Measurements from ENCODE around the gene CAPN5. TPM values are rescaled to one million over a fixed set of nuclear protein-coding genes. Genes with fewer than 3 reads are reported as not detected.

The CAPN5 gene
- total RNA-seq, 2 donors from 2014 or later = 2.6 to 4.0 TPM

DNA sequence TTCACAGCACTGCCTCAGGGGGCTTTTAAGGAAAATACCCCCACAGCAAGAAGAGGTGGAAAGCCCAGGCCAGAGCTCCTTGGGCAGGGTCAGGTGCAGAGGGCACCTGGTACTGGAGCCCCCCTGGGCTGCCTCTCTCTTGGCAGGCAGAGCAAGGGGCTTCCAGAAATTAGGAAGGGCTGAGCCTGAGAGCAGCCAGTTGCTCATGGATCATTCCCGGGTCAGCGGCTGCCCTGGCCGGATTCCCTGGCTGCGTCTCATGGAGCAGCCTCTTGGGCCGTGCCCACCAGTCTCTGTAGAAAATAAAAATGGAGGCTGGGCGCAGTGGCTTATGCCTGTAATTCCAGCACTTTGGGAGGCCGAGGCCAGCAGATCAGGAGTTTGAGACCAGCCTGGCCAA, 25.6 kb downstream of the CAPN5 start:
- Histone ChIP-seq H3K27ac (no peak overlapping the region), H3K4me3 (no peak overlapping the region), H3K4me1 (no peaks in the 10 kb centered on the region), H3K36me3 (no peaks in the 10 kb centered on the region), H3K9me3 (no peaks in the 10 kb centered on the region), H3K27me3 (no peaks in the 10 kb centered on the region)
- no peak for DNase-seq (ENCODE audit: low spot score)
- TF ChIP-seq, protein P1, sequence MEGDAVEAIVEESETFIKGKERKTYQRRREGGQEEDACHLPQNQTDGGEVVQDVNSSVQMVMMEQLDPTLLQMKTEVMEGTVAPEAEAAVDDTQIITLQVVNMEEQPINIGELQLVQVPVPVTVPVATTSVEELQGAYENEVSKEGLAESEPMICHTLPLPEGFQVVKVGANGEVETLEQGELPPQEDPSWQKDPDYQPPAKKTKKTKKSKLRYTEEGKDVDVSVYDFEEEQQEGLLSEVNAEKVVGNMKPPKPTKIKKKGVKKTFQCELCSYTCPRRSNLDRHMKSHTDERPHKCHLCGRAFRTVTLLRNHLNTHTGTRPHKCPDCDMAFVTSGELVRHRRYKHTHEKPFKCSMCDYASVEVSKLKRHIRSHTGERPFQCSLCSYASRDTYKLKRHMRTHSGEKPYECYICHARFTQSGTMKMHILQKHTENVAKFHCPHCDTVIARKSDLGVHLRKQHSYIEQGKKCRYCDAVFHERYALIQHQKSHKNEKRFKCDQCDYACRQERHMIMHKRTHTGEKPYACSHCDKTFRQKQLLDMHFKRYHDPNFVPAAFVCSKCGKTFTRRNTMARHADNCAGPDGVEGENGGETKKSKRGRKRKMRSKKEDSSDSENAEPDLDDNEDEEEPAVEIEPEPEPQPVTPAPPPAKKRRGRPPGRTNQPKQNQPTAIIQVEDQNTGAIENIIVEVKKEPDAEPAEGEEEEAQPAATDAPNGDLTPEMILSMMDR (IDR thresholded peaks at IDR 0.05) = no peak

DNA sequence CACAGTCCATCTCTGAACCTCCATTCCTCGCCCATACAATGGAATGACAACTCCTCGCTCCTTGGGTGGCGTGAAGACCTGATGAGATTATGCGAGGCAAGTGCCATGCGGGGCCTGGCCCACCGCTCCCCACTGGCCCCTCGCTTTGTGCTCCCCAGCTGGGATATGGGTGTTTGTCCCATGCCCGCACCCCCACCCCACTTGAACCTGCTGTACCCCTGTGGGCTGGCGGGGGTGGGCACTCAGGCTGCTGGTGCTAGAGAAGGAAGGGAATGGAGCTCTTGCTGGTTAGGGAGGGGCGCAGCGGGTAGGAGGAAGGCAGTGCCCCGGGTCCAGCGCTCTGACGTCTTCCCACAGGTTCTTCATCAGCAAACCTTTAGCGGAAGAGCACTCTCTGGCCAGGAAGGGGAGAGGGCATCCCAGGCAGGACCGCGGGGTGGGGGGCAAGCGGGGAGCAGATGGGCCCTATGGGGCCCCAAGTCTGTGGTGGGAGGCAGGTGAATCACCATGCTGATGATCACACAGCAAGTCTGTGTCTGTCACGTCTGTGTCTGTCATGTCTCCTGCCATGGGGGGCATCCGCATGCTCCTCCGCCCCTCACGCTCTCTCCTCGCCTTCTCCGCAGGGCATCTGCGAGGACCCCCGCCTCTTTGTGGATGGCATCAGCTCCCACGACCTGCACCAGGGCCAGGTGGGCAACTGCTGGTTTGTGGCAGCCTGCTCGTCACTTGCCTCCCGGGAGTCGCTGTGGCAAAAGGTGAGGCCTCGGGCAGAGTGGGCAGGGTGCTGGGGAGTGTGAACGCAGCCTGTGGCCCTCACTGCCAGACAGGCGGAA, 26.5 kb downstream of the CAPN5 start:
- H3K27ac ChIP-seq = no peak overlapping the region
- no peaks in the 10 kb centered on the region for H3K27me3 ChIP-seq
- no peak for DNase-seq (ENCODE audit: low spot score)
- H3K36me3 ChIP-seq = no peaks in the 10 kb centered on the region
- TF ChIP-seq, protein P1 (IDR thresholded peaks at IDR 0.05) = no peak
- no peaks in the 10 kb centered on the region for H3K4me1 ChIP-seq
- no peak overlapping the region for H3K4me3 ChIP-seq
- H3K9me3 ChIP-seq = no peaks in the 10 kb centered on the region

DNA sequence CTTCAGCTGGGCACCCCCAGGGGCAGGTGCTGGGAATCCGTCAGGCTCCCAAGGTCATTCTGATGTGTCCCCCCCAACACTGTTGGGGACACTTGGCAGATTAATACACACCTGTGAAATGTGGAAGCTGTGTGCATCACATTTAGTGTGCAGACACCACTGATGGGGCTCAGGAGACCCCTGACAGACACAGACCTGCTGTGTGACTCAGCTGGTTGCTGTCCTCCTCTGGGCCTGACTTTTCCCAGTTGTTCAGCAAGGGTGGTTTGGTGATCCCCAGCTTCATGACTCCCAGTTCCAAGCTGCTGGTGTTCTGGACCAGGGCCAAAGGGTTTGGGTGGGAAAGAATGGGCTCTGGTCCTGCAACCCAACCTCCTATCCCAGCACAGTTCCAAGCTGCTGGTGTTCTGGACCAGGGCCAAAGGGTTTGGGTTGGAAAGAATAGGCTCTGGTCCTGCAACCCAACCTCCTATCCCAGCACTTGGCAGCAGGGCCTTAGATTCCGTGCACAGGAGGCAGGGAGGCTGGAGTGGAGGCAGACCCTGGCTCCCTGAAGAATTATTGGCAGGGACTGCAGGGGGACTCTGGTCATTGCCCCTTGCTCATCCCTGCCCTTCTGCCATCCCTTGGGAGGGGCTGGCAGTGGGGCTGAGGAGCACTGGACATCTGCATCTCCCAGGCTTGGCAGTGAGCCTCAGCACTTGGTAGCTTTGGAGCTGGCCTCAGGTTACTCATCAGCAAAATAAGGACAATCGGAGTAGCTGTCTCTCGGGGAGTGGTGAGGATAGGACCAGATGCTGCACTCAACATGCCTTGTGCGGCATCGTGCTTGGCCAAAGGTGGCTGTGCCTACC, 27.4 kb downstream of the CAPN5 start:
- TF ChIP-seq, protein P1 (IDR thresholded peaks at IDR 0.05) = no peak
- no peak overlapping the region for H3K27ac ChIP-seq
- H3K4me3 ChIP-seq = no peak overlapping the region
- no peak for DNase-seq (ENCODE audit: low spot score)
- no peaks in the 10 kb centered on the region for H3K9me3 ChIP-seq
- H3K4me1 ChIP-seq = no peaks in the 10 kb centered on the region
- H3K27me3 ChIP-seq = no peaks in the 10 kb centered on the region
- no peaks in the 10 kb centered on the region for H3K36me3 ChIP-seq

DNA sequence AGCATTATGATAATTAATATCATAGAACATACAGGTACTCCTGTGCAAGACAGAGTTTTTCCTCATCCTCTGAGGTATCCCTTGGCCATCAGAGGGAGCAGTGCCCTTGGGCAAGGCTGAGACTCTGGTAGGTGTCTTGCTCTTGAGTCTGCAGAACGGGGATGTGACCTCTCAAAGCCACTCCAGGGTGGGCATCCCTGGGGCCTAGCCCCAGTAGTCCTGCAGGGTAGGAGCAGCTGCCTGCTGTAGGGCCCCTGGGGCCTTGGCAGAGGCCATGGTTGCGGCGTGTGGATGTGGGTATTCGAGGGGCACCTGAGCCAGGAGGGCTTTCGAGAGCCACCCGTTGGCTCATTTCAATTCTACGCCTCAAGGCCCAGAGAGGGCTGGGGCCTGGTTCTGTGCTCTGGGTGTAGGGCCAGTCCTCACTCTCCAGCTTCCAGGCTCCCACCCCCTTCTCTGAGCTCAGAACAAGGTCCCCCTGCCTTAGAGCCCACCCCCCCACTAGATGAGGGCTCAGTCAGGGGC, 28.1 kb downstream of the CAPN5 start:
- H3K9me3 ChIP-seq = no peaks in the 10 kb centered on the region
- no peaks in the 10 kb centered on the region for H3K27me3 ChIP-seq
- H3K36me3 ChIP-seq = no peaks in the 10 kb centered on the region
- H3K4me3 ChIP-seq = no peak overlapping the region
- no peak for DNase-seq (ENCODE audit: low spot score)
- no peak overlapping the region for H3K27ac ChIP-seq
- no peaks in the 10 kb centered on the region for H3K4me1 ChIP-seq
- TF ChIP-seq, protein P1 (IDR thresholded peaks at IDR 0.05) = no peak

DNA sequence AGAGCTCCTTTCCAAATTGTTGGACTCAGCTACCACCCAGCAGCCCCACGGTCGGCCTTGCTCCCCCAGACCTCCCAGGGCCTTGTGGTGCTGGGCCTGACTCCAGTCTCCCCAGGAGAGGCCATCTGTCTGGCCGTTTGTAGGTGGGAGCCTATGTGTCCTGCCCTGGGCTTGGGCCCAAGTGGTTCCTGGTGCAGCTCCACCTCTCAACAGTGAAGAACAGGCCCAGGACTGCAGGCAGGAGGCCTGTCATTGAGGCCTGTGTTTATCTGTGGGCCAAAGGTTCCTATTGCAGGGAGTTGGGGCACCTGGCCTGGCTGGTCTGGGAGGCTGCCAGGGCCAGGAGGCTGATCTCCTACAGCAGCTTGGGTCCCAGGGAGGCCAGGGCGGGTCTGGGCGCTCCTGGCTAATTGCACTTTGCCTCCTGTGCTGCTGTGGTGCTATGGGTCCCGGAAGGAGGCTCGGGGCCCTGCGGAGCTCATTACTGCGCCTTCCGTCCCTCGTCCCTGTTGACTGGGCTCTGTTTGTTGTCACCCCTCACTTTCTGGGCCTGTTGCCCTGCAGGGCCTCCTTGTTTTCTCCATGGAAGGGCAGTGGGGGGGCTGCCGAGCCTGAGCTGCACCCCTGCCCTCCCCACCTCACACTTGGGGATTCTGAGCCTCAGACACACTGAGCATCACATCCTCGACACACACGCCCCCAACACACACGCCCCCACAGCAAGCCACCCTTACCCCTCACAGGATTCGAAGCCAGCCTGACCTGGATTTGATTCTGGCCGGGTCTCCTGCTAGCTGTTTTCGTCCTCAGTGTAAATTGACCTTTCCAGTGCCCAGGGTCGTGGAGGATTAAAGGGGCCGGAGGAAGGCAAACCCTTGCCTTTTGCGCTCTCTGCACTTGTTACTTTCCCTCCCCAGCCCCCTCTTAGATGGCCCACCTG, 29.1 kb downstream of the CAPN5 start:
- Histone ChIP-seq H3K4me3 (no peak overlapping the region), H3K27ac (no peak overlapping the region), H3K27me3 (no peaks in the 10 kb centered on the region), H3K4me1 (no peaks in the 10 kb centered on the region), H3K36me3 (no peaks in the 10 kb centered on the region), H3K9me3 (no peaks in the 10 kb centered on the region)
- TF ChIP-seq, protein P1 (IDR thresholded peaks at IDR 0.05) = no peak
- DNase-seq (ENCODE audit: low spot score) = no peak

Data from right atrium auricular region (tissue), 2 donors.